ENCODE data around the gene HS3ST3B1.

The HS3ST3B1 gene

GRCh38 chr17:14320098-14320497 lies 19.2 kb downstream of the HS3ST3B1 start:
- DNase-seq (ENCODE audit: low read depth in 2 of 3, low spot score in 1 of 3): no peak

GRCh38 chr17:14320734-14321475 lies 20.0 kb downstream of the HS3ST3B1 start:
- no peak for DNase-seq (ENCODE audit: low read depth in 2 of 3, low spot score in 1 of 3)

GRCh38 chr17:14321476-14321949 lies 20.6 kb downstream of the HS3ST3B1 start:
- DNase-seq (ENCODE audit: low read depth in 2 of 3, low spot score in 1 of 3): no peak

- DNase-seq (ENCODE audit: low read depth in 2 of 3, low spot score in 1 of 3): no peak
Measured at GRCh38 chr17:14321980-14322776, 21.3 kb downstream of the HS3ST3B1 start.

- DNase-seq (ENCODE audit: low read depth in 2 of 3, low spot score in 1 of 3): no peak
Measured at GRCh38 chr17:14323522-14323981, 22.7 kb downstream of the HS3ST3B1 start.

- no peak for DNase-seq (ENCODE audit: low read depth in 2 of 3, low spot score in 1 of 3)
Measured at GRCh38 chr17:14325618-14326167, 24.8 kb downstream of the HS3ST3B1 start.

GRCh38 chr17:14329900-14330491 lies 29.1 kb downstream of the HS3ST3B1 start:
- DNase-seq (ENCODE audit: low read depth in 2 of 3, low spot score in 1 of 3): no peak

- no peak for DNase-seq (ENCODE audit: low read depth in 2 of 3, low spot score in 1 of 3)
Measured at GRCh38 chr17:14330492-14330962, 29.6 kb downstream of the HS3ST3B1 start.

GRCh38 chr17:14331225-14331981 lies 30.5 kb downstream of the HS3ST3B1 start:
- DNase-seq (ENCODE audit: low read depth in 2 of 3, low spot score in 1 of 3): no peak

GRCh38 chr17:14331982-14332298 lies 31.1 kb downstream of the HS3ST3B1 start:
- DNase-seq (ENCODE audit: low read depth in 2 of 3, low spot score in 1 of 3): no peak

- DNase-seq (ENCODE audit: low read depth in 2 of 3, low spot score in 1 of 3): no peak
Measured at GRCh38 chr17:14332331-14332730, 31.4 kb downstream of the HS3ST3B1 start.

- no peak for DNase-seq (ENCODE audit: low read depth in 2 of 3, low spot score in 1 of 3)
Measured at GRCh38 chr17:14333506-14333905, 32.6 kb downstream of the HS3ST3B1 start.

- DNase-seq (ENCODE audit: low read depth in 2 of 3, low spot score in 1 of 3): no peak
Measured at GRCh38 chr17:14334276-14334840, 33.5 kb downstream of the HS3ST3B1 start.

- no peak for DNase-seq (ENCODE audit: low read depth in 2 of 3, low spot score in 1 of 3)
Measured at GRCh38 chr17:14334919-14335318, 34.0 kb downstream of the HS3ST3B1 start.

GRCh38 chr17:14336418-14336817 lies 35.5 kb downstream of the HS3ST3B1 start:
- DNase-seq (ENCODE audit: low read depth in 2 of 3, low spot score in 1 of 3): no peak

GRCh38 chr17:14337596-14338079 lies 36.8 kb downstream of the HS3ST3B1 start:
- DNase-seq (ENCODE audit: low read depth in 2 of 3, low spot score in 1 of 3): peak; percentile 59 to 63 (median 63)

GRCh38 chr17:14340857-14341754 lies 40.2 kb downstream of the HS3ST3B1 start:
- DNase-seq (ENCODE audit: low read depth in 2 of 3, low spot score in 1 of 3): no peak

GRCh38 chr17:14341866-14342265 lies 41.0 kb downstream of the HS3ST3B1 start:
- DNase-seq (ENCODE audit: low read depth in 2 of 3, low spot score in 1 of 3): no peak

GRCh38 chr17:14346801-14347200 lies 45.9 kb downstream of the HS3ST3B1 start:
- no peak for DNase-seq (ENCODE audit: low read depth in 2 of 3, low spot score in 1 of 3)

Data from stimulated activated CD4-positive, alpha-beta T cell treated with anti-CD3 and anti-CD28 coated beads, Interleukin-12 subunit alpha, Interleukin-12 subunit beta, amount 100 ng/mL, for 48 hours (primary cell).